Activated CD8-positive, alpha-beta T cell treated with anti-CD3 and anti-CD28 coated beads for 36 hours (primary cell): ENCODE data around the gene CCND1. TPM values are rescaled to one million over a fixed set of nuclear protein-coding genes. Genes with fewer than 3 reads are reported as not detected.
A peak's percentile ranks its signal among the peaks of the same experiment; 100 is the strongest.
"Not testable (repeated sequence)": the region's sequence is repeated elsewhere in the genome, so short reads cannot be mapped to it uniquely, and the experiment has no call there.

Experiments
- ATAC-seq: fragments of 200-7000 bp; cut with Tn5 transposase; one replicate; pipeline ENCODE4 v1.10.0; 2021; ENCODE audit warnings: mild to moderate bottlenecking, moderate library complexity
- CTCF ChIA-PET: fragments of 350-600 bp; sonication (Branson Sonifier 250); formaldehyde crosslinking; loops from one replicate; lab custom pipeline; 2021; ENCODE audit warnings: antibody characterized with exemption; lab: Charles Lee
- POLR2A ChIA-PET: fragments of 350-600 bp; sonication (Branson Sonifier 250); formaldehyde crosslinking; loops from one replicate; lab custom pipeline; 2021; ENCODE audit warnings: antibody characterized with exemption; lab: Charles Lee
- DNase-seq: peaks from one replicate; pipeline ENCODE4 v3.0.0-alpha.2; 2020
- H3K27ac Mint-ChIP-seq: one replicate; pipeline ENCODE4 v1.8.0; 2021; ENCODE audit warnings: mild to moderate bottlenecking, mixed read lengths
- H3K27me3 Mint-ChIP-seq: one replicate; pipeline ENCODE4 v1.8.0; 2021; ENCODE audit warnings: mixed read lengths
- H3K36me3 Mint-ChIP-seq: one replicate; pipeline ENCODE4 v1.8.0; 2021; ENCODE audit warnings: low read depth, mixed read lengths
- H3K4me1 Mint-ChIP-seq: one replicate; pipeline ENCODE4 v1.8.0; 2021; ENCODE audit warnings: low read depth, mixed read lengths
- H3K4me3 Mint-ChIP-seq: one replicate; pipeline ENCODE4 v1.8.0; 2021; ENCODE audit warnings: mild to moderate bottlenecking, moderate library complexity, mixed read lengths
- H3K9me3 Mint-ChIP-seq: one replicate; pipeline ENCODE4 v1.8.0; 2021; ENCODE audit warnings: mixed read lengths
- CTCF ChIP-seq: fragments of 200-600 bp; IDR thresholded peaks from one replicate; pipeline ENCODE4 v1.8.0; 2022; ENCODE audit warnings: antibody characterized with exemption, mild to moderate bottlenecking
- intact Hi-C: fragments of 100-400 bp; cut with micrococcal nuclease; formaldehyde crosslinking; loops from one replicate; pipeline ENCODE4 v1.10.0; 2022
- total RNA-seq, 2 experiments: library from RNA; stranded (reverse); gene quantifications; one replicate each; pipeline ENCODE4 v1.2.3, GENCODE V29; 2021

The CCND1 gene
- total RNA-seq, 2 experiments from 2014 or later, result 2.8 to 3.3 TPM

- Mint-ChIP-seq H3K36me3 (no peaks in the 10 kb centered on the region), H3K4me1 (peaks cover 7% of the 10 kb centered on the region), H3K27ac (peak overlapping the region; percentile 4), H3K4me3 (no peak overlapping the region), H3K27me3 (peaks cover 36% of the 10 kb centered on the region), H3K9me3 (no peaks in the 10 kb centered on the region)
- DNase-seq (no peak), ATAC-seq (no peak)
- POLR2A ChIA-PET, result no interaction called here
- CTCF ChIA-PET, result interaction anchor here (1.2 kb wide), 2 partner anchors 13 to 105 kb away, joined by 3 to 4 read pairs; no protein-coding TSS in a partner anchor
- no peak for TF ChIP-seq CTCF
- intact Hi-C loops, result no loop called here
Measured at GRCh38 chr11:69692422-69692821, 51.5 kb downstream of the CCND1 start.

GRCh38 chr11:69694781-69695180 lies 53.8 kb downstream of the CCND1 start:
- POLR2A ChIA-PET, result no interaction called here
- no peak for DNase-seq
- Mint-ChIP-seq H3K27ac (no peak overlapping the region), H3K36me3 (no peaks in the 10 kb centered on the region), H3K27me3 (peaks cover 40% of the 10 kb centered on the region), H3K4me3 (no peak overlapping the region), H3K9me3 (no peaks in the 10 kb centered on the region), H3K4me1 (peaks cover 2% of the 10 kb centered on the region)
- no peak for TF ChIP-seq CTCF
- CTCF ChIA-PET, result no interaction called here
- intact Hi-C loops, result no loop called here
- no peak for ATAC-seq

GRCh38 chr11:69695581-69695980 lies 54.6 kb downstream of the CCND1 start:
- CTCF ChIA-PET, result interaction anchor here (1.1 kb wide), 1 partner anchor 25 kb away, joined by 4 read pairs; no protein-coding TSS in a partner anchor
- H3K27ac Mint-ChIP-seq, result no peak overlapping the region
- ATAC-seq (no peak), DNase-seq (no peak)
- H3K4me1 Mint-ChIP-seq, result no peaks in the 10 kb centered on the region
- intact Hi-C loops, result no loop called here
- H3K36me3 Mint-ChIP-seq, result no peaks in the 10 kb centered on the region
- TF ChIP-seq CTCF, result no peak
- no peaks in the 10 kb centered on the region for H3K9me3 Mint-ChIP-seq
- POLR2A ChIA-PET, result no interaction called here
- peaks cover 41% of the 10 kb centered on the region for H3K27me3 Mint-ChIP-seq
- H3K4me3 Mint-ChIP-seq, result no peak overlapping the region

GRCh38 chr11:69695995-69696394 lies 55.0 kb downstream of the CCND1 start:
- H3K4me3 Mint-ChIP-seq, DNase-seq, POLR2A ChIA-PET, H3K9me3 Mint-ChIP-seq, ATAC-seq, H3K27ac Mint-ChIP-seq, H3K4me1 Mint-ChIP-seq, H3K36me3 Mint-ChIP-seq, intact Hi-C loops: not testable (repeated sequence)
- H3K27me3 Mint-ChIP-seq, result peaks cover 42% of the 10 kb centered on the region
- CTCF ChIA-PET, result interaction anchor here (1.1 kb wide), 1 partner anchor 25 kb away, joined by 4 read pairs; no protein-coding TSS in a partner anchor

- ATAC-seq, result no peak
- H3K27me3 Mint-ChIP-seq, result peaks cover 40% of the 10 kb centered on the region
- CTCF ChIA-PET, result no interaction called here
- no peaks in the 10 kb centered on the region for H3K4me1 Mint-ChIP-seq
- no peak for DNase-seq
- no peak for TF ChIP-seq CTCF
- no peaks in the 10 kb centered on the region for H3K9me3 Mint-ChIP-seq
- intact Hi-C loops, result no loop called here
- H3K36me3 Mint-ChIP-seq, result no peaks in the 10 kb centered on the region
- no peak overlapping the region for H3K27ac Mint-ChIP-seq
- POLR2A ChIA-PET, result no interaction called here
- no peak overlapping the region for H3K4me3 Mint-ChIP-seq
Measured at GRCh38 chr11:69696749-69697468, 56.0 kb downstream of the CCND1 start.
